HCT116 (cell line): ENCODE results near the gene DIP2C.

Experiments used
- ATF3 ChIP-seq: IDR thresholded peaks from 2 replicates; pipeline ENCODE4 v1.6.1; 2012
- CTCF ChIP-seq, 3 experiments: fragments of 200-600 bp in 1 of 3; sonication (generic) in 1 of 3; IDR thresholded peaks in 2 of 3; conservative IDR thresholded peaks in 1 of 3; 2 replicates each; pipeline ENCODE4 v1.5.1; 2012 to 2017; ENCODE audit warnings: low read depth in 2 of 3, low read length in 2 of 3, antibody characterized with exemption in 1 of 3, borderline replicate concordance in 1 of 3, control low read depth in 1 of 3, mild to moderate bottlenecking in 1 of 3, mixed read lengths in 1 of 3, mixed run types in 1 of 3, moderate library complexity in 1 of 3; ENCODE audit not compliant: insufficient read depth in 1 of 3
- EZH2 ChIP-seq: fragments of 200-600 bp; sonication (generic); IDR thresholded peaks from 2 replicates; pipeline ENCODE4 v1.6.1; 2017; ENCODE audit warnings: antibody characterized with exemption, mixed run types
- EZH2phosphoT487 ChIP-seq: fragments of 200-600 bp; IDR thresholded peaks from 2 replicates; pipeline ENCODE4 v1.6.1; 2018; ENCODE audit warnings: antibody characterized with exemption, borderline replicate concordance
- JUND ChIP-seq: IDR thresholded peaks from 2 replicates; pipeline ENCODE4 v1.6.1; 2012
- MAX ChIP-seq: IDR thresholded peaks from 2 replicates; pipeline ENCODE4 v1.6.1; 2012
- POLR2A ChIP-seq: IDR thresholded peaks from 2 replicates; pipeline ENCODE4 v1.7.0; 2011; ENCODE audit warnings: borderline replicate concordance; ENCODE audit not compliant: insufficient read depth, insufficient read length; ENCODE audit errors: extremely low read depth
- POLR2AphosphoS5 ChIP-seq: IDR thresholded peaks from 2 replicates; pipeline ENCODE4 v1.6.1; 2011; ENCODE audit warnings: mild to moderate bottlenecking, low read depth, low read length, moderate library complexity
- RAD21 ChIP-seq: IDR thresholded peaks from 2 replicates; pipeline ENCODE4 v1.6.1; 2012; ENCODE audit warnings: low read depth, mild to moderate bottlenecking
- REST ChIP-seq: IDR thresholded peaks from 2 replicates; pipeline ENCODE4 v1.6.1; 2012; ENCODE audit warnings: low read depth
- SIN3A ChIP-seq: IDR thresholded peaks from 2 replicates; pipeline ENCODE4 v1.6.1; 2012; ENCODE audit warnings: low read depth
- ZFX ChIP-seq: fragments of 450-650 bp; IDR thresholded peaks from 2 replicates; pipeline ENCODE4 v1.6.1; 2017

DNA sequence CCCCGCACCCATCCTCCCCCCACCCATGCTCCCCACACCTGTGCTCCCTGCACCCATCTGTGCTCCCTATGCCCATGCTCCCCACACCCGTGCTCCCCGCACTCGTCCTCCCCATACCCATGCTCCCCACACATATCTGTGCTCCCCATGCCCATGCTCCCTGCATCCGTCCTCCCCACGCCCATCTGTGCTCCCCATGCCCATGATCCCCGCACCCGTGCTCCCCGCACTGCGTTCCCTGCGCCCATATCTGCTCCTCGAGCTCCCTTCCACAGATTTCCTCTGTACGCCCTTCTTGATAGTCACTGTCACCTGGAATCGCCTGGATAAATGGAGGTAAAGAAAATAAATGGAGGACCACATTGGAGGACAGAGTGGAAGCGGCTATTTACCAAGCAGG lies 9.9 kb downstream of the DIP2C start:
- TF ChIP-seq CTCF (IDR thresholded peaks at IDR 0.05 in 2 of 3, conservative IDR thresholded peaks at IDR 0.05 in 1 of 3; ENCODE audit: borderline replicate concordance in 1 of 3, insufficient read depth in 1 of 3, low read depth in 2 of 3, low read length in 2 of 3): no peak
- TF ChIP-seq ATF3: no peak
- TF ChIP-seq EZH2: no peak
- no peak for TF ChIP-seq RAD21
- no peak for TF ChIP-seq MAX
- no peak for TF ChIP-seq JUND
- TF ChIP-seq POLR2A: no peak
- TF ChIP-seq REST: no peak
- TF ChIP-seq POLR2AphosphoS5: no peak
- no peak for TF ChIP-seq SIN3A
- no peak for TF ChIP-seq EZH2phosphoT487
- no peak for TF ChIP-seq ZFX
